A549 (cell line): ENCODE measurements around the gene FRMD4A.

Experiments used
- CEBPB ChIP-seq, 2 experiments: fragments of >200 bp in 1 of 2; sonication (Bioruptor Twin) in 1 of 2; formaldehyde crosslinking in 1 of 2; IDR thresholded peaks; 2 replicates each; pipeline ENCODE4 v1.6.1; 2012 to 2016
- CTCF ChIP-seq: fragments of >200 bp; sonication (Bioruptor Twin); formaldehyde crosslinking; IDR thresholded peaks from 3 replicates; pipeline ENCODE4 v1.5.1; 2016
- ELK1 ChIP-seq: fragments of 150-350 bp; IDR thresholded peaks from 2 replicates; pipeline ENCODE4 v1.6.1; 2014; ENCODE audit warnings: low read depth, mild to moderate bottlenecking, low read length
- EP300 ChIP-seq, 2 experiments: fragments of >200 bp; sonication (Bioruptor Twin); formaldehyde crosslinking; IDR thresholded peaks; 2 replicates in 1 of 2; 3 replicates in 1 of 2; pipeline ENCODE4 v1.6.1; 2016 to 2017
- GATA3 ChIP-seq: IDR thresholded peaks from 2 replicates; pipeline ENCODE4 v1.6.1; 2012; ENCODE audit warnings: borderline replicate concordance
- KDM1A ChIP-seq: fragments of 200-600 bp; sonication (generic); IDR thresholded peaks from 2 replicates; pipeline ENCODE4 v1.6.1; 2016; ENCODE audit warnings: low read depth, mild to moderate bottlenecking
- MAX ChIP-seq: IDR thresholded peaks from 2 replicates; pipeline ENCODE4 v1.6.1; 2012
- MYC ChIP-seq: IDR thresholded peaks from 2 replicates; pipeline ENCODE4 v1.6.1; 2012; ENCODE audit warnings: mild to moderate bottlenecking, inconsistent platforms, low read length, improper control_type of control experiment, borderline replicate concordance
- RARB ChIP-seq: fragments of 250-450 bp; sonication (Bioruptor Pico); IDR thresholded peaks from 2 replicates; pipeline ENCODE4 v1.8.0; 2021; ENCODE audit warnings: mild to moderate bottlenecking, moderate library complexity
- RNF2 ChIP-seq: fragments of 200-600 bp; sonication (generic); IDR thresholded peaks from 2 replicates; pipeline ENCODE4 v1.6.1; 2016; ENCODE audit warnings: low read depth, mild to moderate bottlenecking, antibody characterized with exemption, moderate library complexity, borderline replicate concordance

- TF ChIP-seq KDM1A (no peak), MYC (no peak), CTCF (no peak), CEBPB (IDR thresholded peaks at IDR 0.05) (no peak), RARB (no peak), ELK1 (no peak), EP300 (IDR thresholded peaks at IDR 0.05) (no peak), MAX (no peak), RNF2 (no peak), GATA3 (no peak)
These were observed 83.2 kb downstream of the FRMD4A start for GRCh38 chr10:14247377-14248116.
